HEK293 (cell line): Measurements from ENCODE around the gene CARNS1.

Experiments
- IKZF3 ChIP-seq: fragments of 450-650 bp; IDR thresholded peaks from 2 replicates; pipeline ENCODE4 v1.5.0; 2018; ENCODE audit warnings: missing biosample characterization, mild to moderate bottlenecking, missing genetic modification characterization, moderate library complexity
- KLF17 ChIP-seq: fragments of 450-650 bp; formaldehyde crosslinking; IDR thresholded peaks from 2 replicates; pipeline ENCODE4 v1.5.1; 2016; ENCODE audit warnings: missing biosample characterization, missing genetic modification characterization
- OSR2 ChIP-seq: fragments of 450-650 bp; formaldehyde crosslinking; IDR thresholded peaks from 2 replicates; pipeline ENCODE4 v1.5.1; 2016; ENCODE audit warnings: missing biosample characterization, missing genetic modification characterization
- SALL2 ChIP-seq: fragments of 450-650 bp; formaldehyde crosslinking; IDR thresholded peaks from 2 replicates; pipeline ENCODE4 v1.5.0; 2017; ENCODE audit warnings: missing biosample characterization, mild to moderate bottlenecking, missing genetic modification characterization, borderline replicate concordance
- WT1 ChIP-seq: fragments of 450-650 bp; formaldehyde crosslinking; IDR thresholded peaks from 2 replicates; pipeline ENCODE4 v1.5.1; 2016; ENCODE audit warnings: missing biosample characterization, missing genetic modification characterization
- YY1 ChIP-seq: fragments of 450-650 bp; formaldehyde crosslinking; IDR thresholded peaks from 2 replicates; pipeline ENCODE4 v1.5.1; 2018; ENCODE audit warnings: missing biosample characterization, missing genetic modification characterization
- ZFP37 ChIP-seq: fragments of 450-650 bp; formaldehyde crosslinking; IDR thresholded peaks from 2 replicates; pipeline ENCODE4 v1.5.1; 2016; ENCODE audit warnings: missing biosample characterization, missing genetic modification characterization
- ZNF138 ChIP-seq: fragments of 450-650 bp; formaldehyde crosslinking; IDR thresholded peaks from 2 replicates; pipeline ENCODE4 v1.5.1; 2016; ENCODE audit warnings: missing biosample characterization, missing genetic modification characterization, borderline replicate concordance
- ZNF157 ChIP-seq: fragments of 450-650 bp; formaldehyde crosslinking; IDR thresholded peaks from 2 replicates; pipeline ENCODE4 v1.5.1; 2016; ENCODE audit warnings: missing biosample characterization, missing genetic modification characterization
- ZNF184 ChIP-seq: fragments of 450-650 bp; IDR thresholded peaks from 2 replicates; pipeline ENCODE4 v1.5.1; 2018; ENCODE audit warnings: missing biosample characterization, mild to moderate bottlenecking, missing genetic modification characterization
- ZNF214 ChIP-seq: fragments of 450-650 bp; formaldehyde crosslinking; IDR thresholded peaks from 2 replicates; pipeline ENCODE4 v1.5.1; 2017; ENCODE audit warnings: missing biosample characterization, mild to moderate bottlenecking, missing genetic modification characterization, borderline replicate concordance
- ZNF248 ChIP-seq: fragments of 450-650 bp; formaldehyde crosslinking; IDR thresholded peaks from 2 replicates; pipeline ENCODE4 v1.5.1; 2017; ENCODE audit warnings: missing biosample characterization, missing genetic modification characterization
- ZNF274 ChIP-seq, 2 experiments: fragments of 200-500 bp in 1 of 2; fragments of 450-650 bp in 1 of 2; sonication (Bioruptor generic) in 1 of 2; formaldehyde crosslinking in 1 of 2; IDR thresholded peaks; 2 replicates each; pipeline versions ENCODE4 v1.5.1 to v1.6.1; 2014 to 2016; ENCODE audit warnings: borderline replicate concordance in 1 of 2, inconsistent platforms in 1 of 2, low read length in 1 of 2, missing biosample characterization in 1 of 2, missing genetic modification characterization in 1 of 2
- ZNF280C ChIP-seq: fragments of 450-650 bp; formaldehyde crosslinking; IDR thresholded peaks from 2 replicates; pipeline ENCODE4 v1.5.1; 2016; ENCODE audit warnings: missing biosample characterization, missing genetic modification characterization
- ZNF324 ChIP-seq: fragments of 450-650 bp; formaldehyde crosslinking; IDR thresholded peaks from 2 replicates; pipeline ENCODE4 v1.5.1; 2016; ENCODE audit warnings: missing biosample characterization, missing genetic modification characterization
- ZNF335 ChIP-seq: fragments of 450-650 bp; formaldehyde crosslinking; conservative IDR thresholded peaks from 2 replicates; pipeline ENCODE4 v1.5.1; 2016; ENCODE audit warnings: missing biosample characterization, missing genetic modification characterization
- ZNF37A ChIP-seq: fragments of 450-650 bp; IDR thresholded peaks from 2 replicates; pipeline ENCODE4 v1.5.1; 2018; ENCODE audit warnings: missing biosample characterization, missing genetic modification characterization
- ZNF473 ChIP-seq: fragments of 450-650 bp; formaldehyde crosslinking; IDR thresholded peaks from 2 replicates; pipeline ENCODE4 v1.5.1; 2017; ENCODE audit warnings: missing biosample characterization, missing genetic modification characterization
- ZNF521 ChIP-seq: fragments of 450-650 bp; formaldehyde crosslinking; IDR thresholded peaks from 2 replicates; pipeline ENCODE4 v1.5.1; 2017; ENCODE audit warnings: missing biosample characterization, mild to moderate bottlenecking, missing genetic modification characterization
- ZNF529 ChIP-seq: fragments of 450-650 bp; formaldehyde crosslinking; IDR thresholded peaks from 2 replicates; pipeline ENCODE4 v1.5.1; 2017; ENCODE audit warnings: missing genetic modification characterization, missing biosample characterization; ENCODE audit not compliant: insufficient replicate concordance
- ZNF558 ChIP-seq: fragments of 450-650 bp; formaldehyde crosslinking; IDR thresholded peaks from 2 replicates; pipeline ENCODE4 v1.5.1; 2016; ENCODE audit warnings: missing biosample characterization, missing genetic modification characterization
- ZNF626 ChIP-seq: fragments of 450-650 bp; sonication (Bioruptor Pico); formaldehyde crosslinking; IDR thresholded peaks from 2 replicates; pipeline ENCODE4 v1.5.1; 2018; ENCODE audit warnings: missing biosample characterization, missing genetic modification characterization, inconsistent platforms
- ZNF701 ChIP-seq: fragments of 450-650 bp; formaldehyde crosslinking; IDR thresholded peaks from 2 replicates; pipeline ENCODE4 v1.5.1; 2016; ENCODE audit warnings: missing biosample characterization, missing genetic modification characterization
- ZNF76 ChIP-seq: fragments of 450-650 bp; formaldehyde crosslinking; IDR thresholded peaks from 2 replicates; pipeline ENCODE4; 2016; ENCODE audit warnings: low read depth, missing biosample characterization, missing genetic modification characterization, borderline replicate concordance
- ZNF776 ChIP-seq: fragments of 450-650 bp; formaldehyde crosslinking; IDR thresholded peaks from 2 replicates; pipeline ENCODE4 v1.5.0; 2017; ENCODE audit warnings: missing biosample characterization, missing genetic modification characterization, borderline replicate concordance
- ZSCAN16 ChIP-seq: fragments of 450-650 bp; formaldehyde crosslinking; IDR thresholded peaks from 2 replicates; pipeline ENCODE4 v1.5.1; 2016; ENCODE audit warnings: missing biosample characterization, missing genetic modification characterization
- ZSCAN5A ChIP-seq: fragments of 450-650 bp; formaldehyde crosslinking; IDR thresholded peaks from 2 replicates; pipeline ENCODE4 v1.5.1; 2016; ENCODE audit warnings: missing biosample characterization, missing genetic modification characterization
- ZXDB ChIP-seq: fragments of 450-650 bp; formaldehyde crosslinking; IDR thresholded peaks from 2 replicates; pipeline ENCODE4 v1.5.1; 2016; ENCODE audit warnings: missing biosample characterization, missing genetic modification characterization
- TF ChIP-seq, protein P1 (sequence below): fragments of 450-650 bp; formaldehyde crosslinking; IDR thresholded peaks from 2 replicates; pipeline ENCODE4 v1.5.1; 2017; ENCODE audit warnings: missing biosample characterization, missing genetic modification characterization
- TF ChIP-seq, protein P2 (sequence below): fragments of 450-650 bp; formaldehyde crosslinking; IDR thresholded peaks from 2 replicates; pipeline ENCODE4 v1.5.1; 2016; ENCODE audit warnings: missing biosample characterization, missing genetic modification characterization, low read depth

The CARNS1 gene

GRCh38 chr11:67468759-67469507, 53.5 kb downstream of the CARNS1 start, which contains the start of gene TMEM134 (continued):
- TF ChIP-seq, protein P1, sequence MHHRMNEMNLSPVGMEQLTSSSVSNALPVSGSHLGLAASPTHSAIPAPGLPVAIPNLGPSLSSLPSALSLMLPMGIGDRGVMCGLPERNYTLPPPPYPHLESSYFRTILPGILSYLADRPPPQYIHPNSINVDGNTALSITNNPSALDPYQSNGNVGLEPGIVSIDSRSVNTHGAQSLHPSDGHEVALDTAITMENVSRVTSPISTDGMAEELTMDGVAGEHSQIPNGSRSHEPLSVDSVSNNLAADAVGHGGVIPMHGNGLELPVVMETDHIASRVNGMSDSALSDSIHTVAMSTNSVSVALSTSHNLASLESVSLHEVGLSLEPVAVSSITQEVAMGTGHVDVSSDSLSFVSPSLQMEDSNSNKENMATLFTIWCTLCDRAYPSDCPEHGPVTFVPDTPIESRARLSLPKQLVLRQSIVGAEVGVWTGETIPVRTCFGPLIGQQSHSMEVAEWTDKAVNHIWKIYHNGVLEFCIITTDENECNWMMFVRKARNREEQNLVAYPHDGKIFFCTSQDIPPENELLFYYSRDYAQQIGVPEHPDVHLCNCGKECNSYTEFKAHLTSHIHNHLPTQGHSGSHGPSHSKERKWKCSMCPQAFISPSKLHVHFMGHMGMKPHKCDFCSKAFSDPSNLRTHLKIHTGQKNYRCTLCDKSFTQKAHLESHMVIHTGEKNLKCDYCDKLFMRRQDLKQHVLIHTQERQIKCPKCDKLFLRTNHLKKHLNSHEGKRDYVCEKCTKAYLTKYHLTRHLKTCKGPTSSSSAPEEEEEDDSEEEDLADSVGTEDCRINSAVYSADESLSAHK (tag by site-specific recombination): no peak
- TF ChIP-seq ZNF274 (IDR thresholded peaks at IDR 0.05; ENCODE audit: low read length) (no peak), ZNF274 (tag by site-specific recombination; IDR thresholded peaks at IDR 0.05; ENCODE audit: borderline replicate concordance) (no peak), ZNF521 (tag by site-specific recombination) (no peak), ZNF776 (tag by site-specific recombination) (no peak), SALL2 (tag by site-specific recombination) (no peak), ZNF157 (tag by site-specific recombination) (no peak), ZFP37 (tag by site-specific recombination) (no peak), ZNF138 (tag by site-specific recombination) (no peak), ZNF76 (tag by site-specific recombination) (no peak), ZNF37A (tag by site-specific recombination) (no peak), ZNF701 (tag by site-specific recombination) (no peak), ZNF335 (tag by site-specific recombination) (peak; percentile 69), ZNF280C (tag by site-specific recombination) (no peak), ZNF529 (tag by site-specific recombination) (no peak), KLF17 (tag by site-specific recombination) (no peak), ZSCAN5A (0 out of 2 replicates have a peak, but pooled peaks have one; percentile 60), ZNF248 (tag by site-specific recombination) (no peak), ZNF626 (tag by site-specific recombination) (no peak), IKZF3 (tag by site-specific recombination) (peak; percentile 39; the same call in 1 of the 2 replicates), OSR2 (tag by site-specific recombination) (no peak), ZSCAN16 (tag by site-specific recombination) (no peak), ZNF324 (tag by site-specific recombination) (no peak), ZXDB (0 out of 2 replicates have a peak, but pooled peaks have one; percentile 43), YY1 (tag by site-specific recombination) (peak; percentile 54), WT1 (no peak), ZNF473 (tag by site-specific recombination) (no peak), ZNF558 (tag by site-specific recombination) (no peak), ZNF214 (tag by site-specific recombination) (no peak), ZNF184 (tag by site-specific recombination) (no peak)
- TF ChIP-seq, protein P2, sequence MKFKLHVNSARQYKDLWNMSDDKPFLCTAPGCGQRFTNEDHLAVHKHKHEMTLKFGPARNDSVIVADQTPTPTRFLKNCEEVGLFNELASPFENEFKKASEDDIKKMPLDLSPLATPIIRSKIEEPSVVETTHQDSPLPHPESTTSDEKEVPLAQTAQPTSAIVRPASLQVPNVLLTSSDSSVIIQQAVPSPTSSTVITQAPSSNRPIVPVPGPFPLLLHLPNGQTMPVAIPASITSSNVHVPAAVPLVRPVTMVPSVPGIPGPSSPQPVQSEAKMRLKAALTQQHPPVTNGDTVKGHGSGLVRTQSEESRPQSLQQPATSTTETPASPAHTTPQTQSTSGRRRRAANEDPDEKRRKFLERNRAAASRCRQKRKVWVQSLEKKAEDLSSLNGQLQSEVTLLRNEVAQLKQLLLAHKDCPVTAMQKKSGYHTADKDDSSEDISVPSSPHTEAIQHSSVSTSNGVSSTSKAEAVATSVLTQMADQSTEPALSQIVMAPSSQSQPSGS: no peak
